GM13976 (cell line): ENCODE results near the gene TOP1.

Experiments
- DNase-seq: peaks from one replicate; pipeline ENCODE4 v3.0.0; 2012; ENCODE audit warnings: low spot score
- in situ Hi-C: fragments of 300-500 bp; cut with MboI; formaldehyde crosslinking; loops from one replicate; pipeline ENCODE4 v1.12.0; 2022; ENCODE audit warnings: low sequenced_read_pairs, mixed read lengths, inconsistent platforms; ENCODE audit not compliant: unreplicated experiment
- TF ChIP-seq, protein P1 (sequence below): IDR thresholded peaks from 2 replicates; pipeline ENCODE4 v1.5.1; 2012; ENCODE audit warnings: borderline replicate concordance, mild to moderate bottlenecking; ENCODE audit not compliant: insufficient read depth; ENCODE audit errors: extremely low read depth, missing control alignments, control extremely low read depth

The TOP1 gene

DNA sequence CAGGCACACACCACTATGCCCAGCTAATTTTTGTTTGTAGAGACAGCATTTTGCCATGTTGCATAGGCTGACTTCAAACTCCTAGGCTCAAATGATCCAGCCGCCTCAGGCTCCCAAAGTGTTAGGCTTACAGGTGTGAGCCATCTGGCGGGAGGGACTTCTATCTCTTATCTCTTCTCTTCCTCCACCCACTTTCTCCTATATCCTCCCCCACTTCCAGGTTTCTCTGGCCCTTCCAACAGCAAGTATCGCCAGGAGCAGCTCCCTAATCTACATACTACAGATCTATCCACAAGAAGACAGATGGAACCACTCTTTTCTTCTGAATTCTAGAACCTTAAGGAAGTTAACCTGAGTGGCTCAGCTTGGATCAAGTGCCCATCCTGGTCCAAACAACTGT lies 5.1 kb upstream of the TOP1 start:
- DNase-seq: no peak
- in situ Hi-C loops: no loop called here
- TF ChIP-seq, protein P1, sequence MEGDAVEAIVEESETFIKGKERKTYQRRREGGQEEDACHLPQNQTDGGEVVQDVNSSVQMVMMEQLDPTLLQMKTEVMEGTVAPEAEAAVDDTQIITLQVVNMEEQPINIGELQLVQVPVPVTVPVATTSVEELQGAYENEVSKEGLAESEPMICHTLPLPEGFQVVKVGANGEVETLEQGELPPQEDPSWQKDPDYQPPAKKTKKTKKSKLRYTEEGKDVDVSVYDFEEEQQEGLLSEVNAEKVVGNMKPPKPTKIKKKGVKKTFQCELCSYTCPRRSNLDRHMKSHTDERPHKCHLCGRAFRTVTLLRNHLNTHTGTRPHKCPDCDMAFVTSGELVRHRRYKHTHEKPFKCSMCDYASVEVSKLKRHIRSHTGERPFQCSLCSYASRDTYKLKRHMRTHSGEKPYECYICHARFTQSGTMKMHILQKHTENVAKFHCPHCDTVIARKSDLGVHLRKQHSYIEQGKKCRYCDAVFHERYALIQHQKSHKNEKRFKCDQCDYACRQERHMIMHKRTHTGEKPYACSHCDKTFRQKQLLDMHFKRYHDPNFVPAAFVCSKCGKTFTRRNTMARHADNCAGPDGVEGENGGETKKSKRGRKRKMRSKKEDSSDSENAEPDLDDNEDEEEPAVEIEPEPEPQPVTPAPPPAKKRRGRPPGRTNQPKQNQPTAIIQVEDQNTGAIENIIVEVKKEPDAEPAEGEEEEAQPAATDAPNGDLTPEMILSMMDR: no peak

DNA sequence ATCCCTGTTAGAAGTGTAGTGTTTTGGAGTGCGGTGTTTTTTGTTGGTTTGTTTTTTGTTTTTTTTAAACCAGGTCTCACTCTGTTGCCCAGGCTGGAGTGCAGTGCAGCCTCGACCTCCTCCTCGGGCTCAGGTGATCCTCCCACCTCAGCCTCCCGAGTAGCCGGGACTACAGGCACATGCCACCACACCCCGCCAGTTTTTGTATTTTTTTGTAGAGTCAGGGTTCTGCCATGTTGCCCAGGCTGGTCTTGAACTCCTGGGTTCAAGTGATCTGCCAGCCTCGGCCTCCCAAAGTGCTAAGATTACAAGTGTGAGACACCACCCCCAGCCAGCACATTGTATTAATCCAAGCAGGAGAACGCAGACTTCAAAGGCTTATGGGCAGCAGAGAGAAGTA lies 1.3 kb upstream of the TOP1 start:
- in situ Hi-C loops: no loop called here
- no peak for DNase-seq
- TF ChIP-seq, protein P1: no peak

DNA sequence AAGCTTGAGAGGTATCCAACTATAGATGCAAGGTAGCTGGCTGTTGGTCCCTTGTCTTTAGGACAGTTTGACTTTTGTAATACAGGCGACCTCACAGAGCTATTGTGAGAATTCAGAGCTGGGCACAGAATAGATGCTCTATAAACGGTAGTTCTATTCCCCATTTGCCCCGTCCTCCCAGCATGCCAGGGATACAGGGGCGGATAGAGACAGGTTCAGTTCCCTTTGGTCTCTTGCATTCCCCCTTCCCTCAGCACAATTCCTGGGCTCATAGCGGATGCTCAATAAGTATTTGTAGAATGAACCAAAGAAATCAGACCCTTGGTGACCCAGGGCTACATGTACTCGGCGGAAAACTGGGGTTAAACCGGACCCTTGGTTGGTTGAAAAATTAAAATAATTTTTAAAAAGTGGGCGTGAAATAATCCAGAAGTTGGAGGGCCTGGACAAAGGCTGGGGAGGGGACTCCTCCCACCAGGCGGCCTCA lies 707 bp upstream of the TOP1 start:
- TF ChIP-seq, protein P1: no peak
- no peak for DNase-seq
- in situ Hi-C loops: no loop called here

DNA sequence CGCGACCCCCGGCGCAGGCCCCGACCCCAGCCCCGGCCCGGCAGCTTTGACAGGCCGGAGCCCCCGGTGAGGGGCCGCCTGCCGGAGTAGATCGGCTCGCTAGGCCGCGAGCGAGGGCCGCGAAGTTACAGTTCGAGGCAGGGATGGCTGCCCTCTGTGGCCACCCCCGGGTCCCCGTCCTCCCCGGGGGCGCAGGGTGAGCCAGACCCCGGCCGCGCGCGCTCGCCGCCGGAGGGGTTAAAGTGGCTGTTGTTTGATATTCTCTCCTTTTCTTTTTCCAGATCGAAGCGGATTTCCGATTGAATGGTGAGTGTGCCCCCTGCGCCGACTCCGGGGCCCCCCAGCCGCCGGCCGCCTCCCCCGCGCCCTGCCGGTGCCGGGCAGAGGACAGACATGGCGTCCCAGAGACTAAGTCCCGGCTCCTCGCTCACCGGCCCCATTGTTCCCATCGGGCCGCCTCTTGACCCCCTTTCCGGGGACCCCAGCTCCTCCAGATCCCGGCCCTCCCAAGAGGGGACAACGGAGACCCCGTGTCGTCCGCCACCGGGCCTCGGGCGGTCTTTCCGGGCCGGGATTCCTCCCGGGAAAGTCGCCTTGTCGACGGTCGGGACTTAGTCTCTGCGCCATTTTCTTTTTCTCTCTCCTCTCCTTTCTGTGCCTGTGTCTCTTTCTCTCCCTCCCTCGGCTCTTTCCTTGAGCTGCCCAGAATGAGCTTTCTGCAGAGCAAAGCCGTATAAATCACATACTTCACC lies 704 bp downstream of the TOP1 start:
- in situ Hi-C loops: no loop called here
- peak; percentile 75 for DNase-seq
- TF ChIP-seq, protein P1: no peak

DNA sequence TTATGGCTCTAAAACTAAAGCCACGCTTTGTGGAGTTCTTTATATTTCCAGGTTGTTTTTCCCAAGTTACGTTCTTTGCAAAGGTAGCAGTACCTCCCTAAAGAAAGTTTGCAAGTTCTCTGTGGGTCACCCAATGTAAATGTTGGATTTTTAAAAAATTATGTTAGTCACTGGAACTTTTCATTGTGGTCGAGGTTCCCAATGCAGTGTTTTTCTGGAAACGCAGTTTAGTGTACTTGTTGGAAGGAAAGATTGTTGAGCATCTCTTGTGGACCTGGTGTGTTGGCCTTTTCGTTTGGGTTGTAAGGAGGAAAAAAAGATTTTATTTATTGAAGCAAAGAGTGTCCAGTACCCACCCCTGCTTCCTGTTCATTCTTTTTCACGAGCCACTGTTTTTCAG lies 1.4 kb downstream of the TOP1 start:
- DNase-seq: no peak
- in situ Hi-C loops: no loop called here
- TF ChIP-seq, protein P1: no peak

DNA sequence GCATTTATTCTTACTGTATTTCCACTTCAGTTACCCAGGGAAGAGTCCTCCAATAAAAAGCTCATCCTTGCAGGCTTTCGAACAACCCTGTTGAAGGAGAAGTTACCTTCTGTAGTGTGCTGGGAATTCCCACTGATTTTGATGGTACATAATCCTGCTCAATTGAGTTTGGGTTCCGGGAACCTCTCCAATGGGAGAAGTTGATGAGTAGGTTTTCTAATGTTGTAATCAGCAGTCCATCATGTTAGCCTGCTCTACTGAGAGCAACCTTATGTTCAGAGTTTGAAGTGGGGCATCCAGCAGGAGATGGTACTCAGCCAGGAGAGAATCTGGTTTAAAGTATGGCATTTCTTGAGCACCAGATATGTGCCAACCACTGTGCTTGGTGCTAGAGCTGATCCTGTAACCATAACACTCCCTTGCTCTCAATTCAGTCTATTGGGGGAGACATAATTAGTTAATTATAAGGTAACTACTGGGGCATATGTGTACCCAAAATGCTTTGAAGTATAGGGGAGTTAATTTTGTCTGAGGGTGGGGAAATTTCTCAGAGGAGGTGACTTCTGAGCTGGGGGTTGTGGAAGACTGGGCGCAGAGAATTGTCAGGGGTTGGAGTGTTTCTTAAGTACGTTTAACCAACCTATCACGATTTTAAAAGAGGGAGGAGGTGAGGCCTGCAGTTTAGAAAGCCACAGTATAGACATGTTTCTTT lies 2.1 kb downstream of the TOP1 start:
- in situ Hi-C loops: no loop called here
- TF ChIP-seq, protein P1: no peak
- no peak for DNase-seq
